Loucy (cell line): ENCODE data around the gene RTL10.

ENCODE experiments used
- H2AFZ ChIP-seq: fragments of 200-600 bp; sonication (generic); 2 replicates; pipeline ENCODE4 v1.6.0; 2016; ENCODE audit warnings: antibody characterized with exemption, mild to moderate bottlenecking, low read length, moderate library complexity
- H3F3A ChIP-seq: fragments of 200-600 bp; 2 replicates; pipeline ENCODE4 v1.6.0; 2016; ENCODE audit warnings: antibody characterized with exemption, low read depth, mild to moderate bottlenecking
- H3K27me3 ChIP-seq: fragments of 200-600 bp; sonication (generic); 2 replicates; pipeline ENCODE4 v1.6.1; 2014; ENCODE audit warnings: low read length, mild to moderate bottlenecking; ENCODE audit not compliant: insufficient read depth, poor library complexity, severe bottlenecking
- H3K36me3 ChIP-seq: fragments of 200-600 bp; sonication (generic); 2 replicates; pipeline ENCODE4 v1.6.1; 2016; ENCODE audit warnings: low read length; ENCODE audit not compliant: insufficient read depth
- H3K4me1 ChIP-seq: fragments of 200-600 bp; sonication (generic); 2 replicates; pipeline ENCODE4 v1.5.1; 2014; ENCODE audit warnings: low read length, mild to moderate bottlenecking; ENCODE audit not compliant: insufficient read depth, poor library complexity, severe bottlenecking
- H3K4me2 ChIP-seq: fragments of 200-600 bp; sonication (generic); 2 replicates; pipeline ENCODE4 v1.6.0; 2014; ENCODE audit warnings: antibody characterized with exemption, low read length, low read depth, mild to moderate bottlenecking; ENCODE audit not compliant: poor library complexity, severe bottlenecking
- H3K4me3 ChIP-seq: fragments of 200-600 bp; sonication (generic); 2 replicates; pipeline ENCODE4 v1.5.1; 2014; ENCODE audit warnings: low read length, mild to moderate bottlenecking, mixed read lengths; ENCODE audit not compliant: poor library complexity, severe bottlenecking
- H3K79me2 ChIP-seq: fragments of 200-600 bp; sonication (generic); 2 replicates; pipeline ENCODE4 v1.6.1; 2014; ENCODE audit warnings: low read length; ENCODE audit not compliant: insufficient read depth
- H3K9ac ChIP-seq: fragments of 200-600 bp; sonication (generic); 2 replicates; pipeline ENCODE4 v1.6.0; 2014; ENCODE audit warnings: mild to moderate bottlenecking, low read depth, low read length, moderate library complexity; ENCODE audit not compliant: poor library complexity, severe bottlenecking
- H3K9me2 ChIP-seq: fragments of 200-600 bp; sonication (generic); replicated peaks from 2 replicates; pipeline ENCODE4 v1.6.1; 2016; ENCODE audit warnings: low read depth, low read length, mixed read lengths
- H3K9me3 ChIP-seq: fragments of 200-600 bp; sonication (generic); 2 replicates; pipeline ENCODE4 v1.6.1; 2014; ENCODE audit warnings: mild to moderate bottlenecking, antibody characterized with exemption, low read length, low read depth; ENCODE audit not compliant: insufficient read depth
- H4K20me1 ChIP-seq: fragments of 200-600 bp; sonication (generic); 2 replicates; pipeline ENCODE4 v1.6.0; 2014; ENCODE audit warnings: antibody characterized with exemption, low read length, mild to moderate bottlenecking; ENCODE audit not compliant: insufficient read depth, poor library complexity, severe bottlenecking
- EZH2phosphoT487 ChIP-seq: fragments of 200-600 bp; IDR thresholded peaks from 2 replicates; pipeline ENCODE4 v1.6.1; 2018; ENCODE audit warnings: antibody characterized with exemption, mild to moderate bottlenecking, moderate library complexity, borderline replicate concordance
- TF ChIP-seq, protein P1 (sequence below): fragments of 200-600 bp; sonication (generic); conservative IDR thresholded peaks from 2 replicates; pipeline ENCODE4 v1.5.1; 2014; ENCODE audit warnings: mild to moderate bottlenecking, antibody characterized with exemption, low read length

The RTL10 gene

GRCh38 chr22:19808873-19809478, 45.7 kb downstream of the RTL10 start:
- Histone ChIP-seq H3K9me2 (no peaks in the 10 kb centered on the region), H3K4me1 (no peaks in the 10 kb centered on the region), H3K4me2 (no peak overlapping the region), H3K4me3 (no peak overlapping the region), H3K9me3 (no peaks in the 10 kb centered on the region), H3K9ac (no peak overlapping the region), H2AFZ (no peak overlapping the region), H3K27me3 (no peaks in the 10 kb centered on the region), H3K79me2 (no peaks in the 10 kb centered on the region), H3K36me3 (no peaks in the 10 kb centered on the region), H3F3A (no peaks in the 10 kb centered on the region), H4K20me1 (no peaks in the 10 kb centered on the region)
- no peak for TF ChIP-seq EZH2phosphoT487
- TF ChIP-seq, protein P1, sequence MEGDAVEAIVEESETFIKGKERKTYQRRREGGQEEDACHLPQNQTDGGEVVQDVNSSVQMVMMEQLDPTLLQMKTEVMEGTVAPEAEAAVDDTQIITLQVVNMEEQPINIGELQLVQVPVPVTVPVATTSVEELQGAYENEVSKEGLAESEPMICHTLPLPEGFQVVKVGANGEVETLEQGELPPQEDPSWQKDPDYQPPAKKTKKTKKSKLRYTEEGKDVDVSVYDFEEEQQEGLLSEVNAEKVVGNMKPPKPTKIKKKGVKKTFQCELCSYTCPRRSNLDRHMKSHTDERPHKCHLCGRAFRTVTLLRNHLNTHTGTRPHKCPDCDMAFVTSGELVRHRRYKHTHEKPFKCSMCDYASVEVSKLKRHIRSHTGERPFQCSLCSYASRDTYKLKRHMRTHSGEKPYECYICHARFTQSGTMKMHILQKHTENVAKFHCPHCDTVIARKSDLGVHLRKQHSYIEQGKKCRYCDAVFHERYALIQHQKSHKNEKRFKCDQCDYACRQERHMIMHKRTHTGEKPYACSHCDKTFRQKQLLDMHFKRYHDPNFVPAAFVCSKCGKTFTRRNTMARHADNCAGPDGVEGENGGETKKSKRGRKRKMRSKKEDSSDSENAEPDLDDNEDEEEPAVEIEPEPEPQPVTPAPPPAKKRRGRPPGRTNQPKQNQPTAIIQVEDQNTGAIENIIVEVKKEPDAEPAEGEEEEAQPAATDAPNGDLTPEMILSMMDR: no peak

GRCh38 chr22:19807914-19808872, 46.5 kb downstream of the RTL10 start:
- Histone ChIP-seq H3K4me2 (no peak overlapping the region), H3K9ac (no peak overlapping the region), H3K27me3 (no peaks in the 10 kb centered on the region), H2AFZ (no peak overlapping the region), H3K4me3 (no peak overlapping the region), H3K79me2 (no peaks in the 10 kb centered on the region), H3K4me1 (no peaks in the 10 kb centered on the region), H4K20me1 (no peaks in the 10 kb centered on the region), H3F3A (no peaks in the 10 kb centered on the region), H3K36me3 (no peaks in the 10 kb centered on the region), H3K9me2 (no peaks in the 10 kb centered on the region), H3K9me3 (no peaks in the 10 kb centered on the region)
- TF ChIP-seq, protein P1: no peak
- no peak for TF ChIP-seq EZH2phosphoT487

- Histone ChIP-seq H3K4me3 (no peak overlapping the region), H3K36me3 (no peaks in the 10 kb centered on the region), H3K9me3 (no peaks in the 10 kb centered on the region), H3F3A (no peaks in the 10 kb centered on the region), H3K27me3 (no peaks in the 10 kb centered on the region), H3K4me2 (no peak overlapping the region), H2AFZ (no peak overlapping the region), H3K4me1 (no peaks in the 10 kb centered on the region), H3K9me2 (no peaks in the 10 kb centered on the region), H4K20me1 (no peaks in the 10 kb centered on the region), H3K9ac (no peak overlapping the region), H3K79me2 (no peaks in the 10 kb centered on the region)
- TF ChIP-seq, protein P1: no peak
- no peak for TF ChIP-seq EZH2phosphoT487
Observed at GRCh38 chr22:19807161-19807913, 47.3 kb downstream of the RTL10 start.
